GM12878 (cell line): ENCODE data around the gene MAP1LC3A. TPM values are rescaled to one million over a fixed set of nuclear protein-coding genes. Genes with fewer than 3 reads are reported as not detected.

Experiments
- ATAC-seq: fragments of 200-7000 bp; cut with Tn5 transposase; 3 replicates; pipeline ENCODE4 v1.9.1; 2020; ENCODE audit warnings: mild to moderate bottlenecking, moderate library complexity
- BruUV-seq: library from RNA; stranded (reverse); fragments of 400-500 nt; replicated peaks from 2 replicates; lab custom pipeline; 2021; lab: Mats Ljungman, UMichigan
- CTCF ChIA-PET: fragments of 300-600 bp; sonication (Branson Sonifier 250); formaldehyde crosslinking; extraction: SDS; loops from one replicate; lab custom pipeline; 2021; ENCODE audit warnings: inconsistent platforms; lab: Yijun Ruan, JAX
- POLR2A ChIA-PET: fragments of 350-600 bp; formaldehyde crosslinking; extraction: SDS; loops from one replicate; lab custom pipeline; 2021; ENCODE audit warnings: inconsistent platforms; lab: Charles Lee
- RAD21 ChIA-PET: fragments of 300-600 bp; sonication (Branson Sonifier 250); formaldehyde crosslinking; loops from one replicate; lab custom pipeline; 2023; ENCODE audit warnings: antibody characterized with exemption; ENCODE audit not compliant: unreplicated experiment; lab: Charles Lee
- SMC1A ChIA-PET: fragments of 300-600 bp; sonication (Branson Sonifier 250); formaldehyde crosslinking; loops from one replicate; lab custom pipeline; 2023; ENCODE audit not compliant: unreplicated experiment, uncharacterized antibody; lab: Charles Lee
- DNase-seq: peaks from one replicate; pipeline ENCODE4 v3.0.0-alpha.2; 2011; ENCODE audit warnings: low read depth, low spot score
- FAIRE-seq: peaks from 3 replicates; lab custom pipeline; 2011; peaks lifted over from hg19 to GRCh38; lab: Jason Lieb, UNC
- H2AFZ ChIP-seq: 2 replicates; pipeline ENCODE4 v1.6.0; 2011; ENCODE audit warnings: low read depth, low read length, control low read depth; ENCODE audit not compliant: control insufficient read depth
- H3K27ac ChIP-seq: 2 replicates; pipeline ENCODE4 v1.5.1; 2011; ENCODE audit warnings: control low read depth; ENCODE audit not compliant: control insufficient read depth, insufficient read depth
- H3K27me3 ChIP-seq, 2 experiments: replicated peaks in 1 of 2; 2 replicates each; pipeline versions ENCODE4 v1.6.0 to v1.6.1; 2011; ENCODE audit warnings: low read length in 1 of 2; ENCODE audit not compliant: control insufficient read depth in 2 of 2, insufficient read depth in 2 of 2
- H3K36me3 ChIP-seq, 2 experiments: 2 replicates each; pipeline ENCODE4 v1.5.1; 2011; ENCODE audit warnings: low read length in 1 of 2; ENCODE audit not compliant: control insufficient read depth in 2 of 2, insufficient read depth in 2 of 2
- H3K4me1 ChIP-seq: 2 replicates; pipeline ENCODE4 v1.6.1; 2011; ENCODE audit warnings: mild to moderate bottlenecking, low read length, moderate library complexity, mixed read lengths; ENCODE audit not compliant: control insufficient read depth, insufficient read depth
- H3K4me2 ChIP-seq: 2 replicates; pipeline ENCODE4 v1.6.0; 2011; ENCODE audit warnings: control low read depth; ENCODE audit not compliant: control insufficient read depth, insufficient read depth
- H3K4me3 ChIP-seq: fragments of 200-600 bp; sonication (generic); 2 replicates; pipeline ENCODE4 v1.5.1; 2016
- H3K79me2 ChIP-seq: 2 replicates; pipeline ENCODE4 v1.6.0; 2011; ENCODE audit warnings: low read length; ENCODE audit not compliant: control insufficient read depth, insufficient read depth
- H3K9ac ChIP-seq: 2 replicates; pipeline ENCODE4 v1.8.0; 2011; ENCODE audit warnings: low read length, control low read depth, mixed read lengths; ENCODE audit not compliant: control insufficient read depth, insufficient read depth
- H3K9me3 ChIP-seq: replicated peaks from 3 replicates; pipeline ENCODE4 v1.5.1; 2011; ENCODE audit warnings: mild to moderate bottlenecking, low read length; ENCODE audit not compliant: control insufficient read depth, insufficient read depth
- H4K20me1 ChIP-seq: 2 replicates; pipeline ENCODE4 v1.6.0; 2011; ENCODE audit not compliant: control insufficient read depth, insufficient read depth
- FOXM1 ChIP-seq: IDR thresholded peaks from 2 replicates; pipeline ENCODE4 v1.6.1; 2012; ENCODE audit warnings: low read depth, mild to moderate bottlenecking, inconsistent platforms, low read length, moderate library complexity
- GATAD2B ChIP-seq: fragments of 450-650 bp; conservative IDR thresholded peaks from 2 replicates; pipeline ENCODE4 v1.6.1; 2017; ENCODE audit warnings: low read depth, mild to moderate bottlenecking, moderate library complexity
- JUND ChIP-seq: IDR thresholded peaks from 2 replicates; pipeline ENCODE4 v1.6.1; 2012; ENCODE audit warnings: low read depth, mild to moderate bottlenecking, low read length, improper control_type of control experiment, moderate library complexity
- KAT2A ChIP-seq: conservative IDR thresholded peaks from 2 replicates; pipeline ENCODE4 v1.6.1; 2011; ENCODE audit warnings: low read depth, low read length; ENCODE audit not compliant: control insufficient read depth
- NR2C1 ChIP-seq: fragments of 450-650 bp; IDR thresholded peaks from 2 replicates; pipeline ENCODE4 v1.6.1; 2017; ENCODE audit warnings: antibody characterized with exemption, mild to moderate bottlenecking, moderate library complexity
- NR2F1 ChIP-seq: fragments of 450-650 bp; conservative IDR thresholded peaks from 2 replicates; pipeline ENCODE4 v1.6.1; 2017; ENCODE audit warnings: mild to moderate bottlenecking
- RAD51 ChIP-seq: fragments of 450-650 bp; IDR thresholded peaks from 2 replicates; pipeline ENCODE4 v1.6.1; 2016; ENCODE audit warnings: moderate library complexity, mild to moderate bottlenecking, inconsistent platforms
- RUNX3 ChIP-seq: IDR thresholded peaks from 2 replicates; pipeline ENCODE4 v1.6.1; 2012; ENCODE audit warnings: low read length, inconsistent platforms
- SREBF1 ChIP-seq: IDR thresholded peaks from 2 replicates; pipeline ENCODE4 v1.6.1; 2012; ENCODE audit warnings: mild to moderate bottlenecking, low read length
- TCF12 ChIP-seq: IDR thresholded peaks from 2 replicates; pipeline ENCODE4 v1.6.1; 2011; ENCODE audit warnings: low read depth, mild to moderate bottlenecking, low read length
- TCF3 ChIP-seq: IDR thresholded peaks from 2 replicates; pipeline ENCODE4 v1.6.1; 2012; ENCODE audit warnings: low read depth, mild to moderate bottlenecking, low read length, borderline replicate concordance; ENCODE audit not compliant: insufficient read depth
- WRNIP1 ChIP-seq: IDR thresholded peaks from 2 replicates; pipeline ENCODE4 v1.6.1; 2011; ENCODE audit warnings: low read depth, low read length, improper control_type of control experiment, borderline replicate concordance
- YBX1 ChIP-seq: fragments of 450-650 bp; IDR thresholded peaks from 2 replicates; pipeline ENCODE4 v1.6.1; 2016; ENCODE audit warnings: antibody characterized with exemption
- ZNF217 ChIP-seq: fragments of 450-650 bp; IDR thresholded peaks from 2 replicates; pipeline ENCODE4 v1.6.1; 2017; ENCODE audit warnings: antibody characterized with exemption, mild to moderate bottlenecking
- WGBS: methylation state at CpG from one replicate; pipeline ENCODE4 v1.1.6; 2016; ENCODE audit warnings: low lambda C conversion rate; ENCODE audit not compliant: insufficient replicate concordance, insufficient coverage; ENCODE audit errors: missing lambda C conversion rate; 5-methylcytosine and 5-hydroxymethylcytosine counted together
- in situ Hi-C: fragments of 300-500 bp; cut with MboI; formaldehyde crosslinking; loops from 9 replicates; pipeline ENCODE4 v1.14.3; 2018; ENCODE audit warnings: mixed read lengths
- intact Hi-C: fragments of 100-400 bp; cut with micrococcal nuclease; formaldehyde crosslinking; loops from one replicate; pipeline ENCODE4 v1.14.2; 2022; ENCODE audit not compliant: unreplicated experiment
- polyA plus RNA-seq, 11 experiments: library from polyadenylated mRNA; depleted of rRNA in 4 of 11; unstranded in 6 of 11; stranded (reverse) in 5 of 11; fragments of >200 nt; fragmentation: Nextera tagmentation in 4 of 11; fragmentation: Illumina TruSeq in 1 of 11; extraction: Ambion mirVana in 4 of 11; extraction: Trizol in 1 of 11; gene quantifications; 1 replicate in 1 of 11; 2 replicates in 10 of 11; pipeline versions ENCODE4 v1.2.1 to v1.2.3, GENCODE V29; 2011 to 2016; ENCODE audit warnings: inconsistent platforms in 2 of 11, missing spikeins in 2 of 11, low read depth in 1 of 11
- total RNA-seq, 4 experiments: library from RNA; depleted of rRNA in 3 of 4; stranded (reverse); fragments of >200 nt in 3 of 4; fragmentation: Illumina TruSeq in 1 of 4; extraction: Trizol in 1 of 4; gene quantifications; 2 replicates each; pipeline versions ENCODE4 v1.2.1 to v1.2.3, GENCODE V29; 2013 to 2021
- TF ChIP-seq, protein P1 (sequence below): fragments of 450-650 bp; IDR thresholded peaks from 2 replicates; pipeline ENCODE4 v1.6.1; 2017; ENCODE audit warnings: low read depth, mild to moderate bottlenecking, moderate library complexity
- TF ChIP-seq, protein P2 (sequence below): fragments of 150-350 bp; IDR thresholded peaks from 2 replicates; pipeline ENCODE4 v1.6.1; 2016; ENCODE audit warnings: low read depth, low read length

The MAP1LC3A gene
- total and polyA plus RNA-seq, 10 of the 15 experiments (the other 5 are each of a cell fraction or from before 2014, with no cell fraction given): 0.27 to 1.2 (median 0.39) TPM; not detected in 4

DNA sequence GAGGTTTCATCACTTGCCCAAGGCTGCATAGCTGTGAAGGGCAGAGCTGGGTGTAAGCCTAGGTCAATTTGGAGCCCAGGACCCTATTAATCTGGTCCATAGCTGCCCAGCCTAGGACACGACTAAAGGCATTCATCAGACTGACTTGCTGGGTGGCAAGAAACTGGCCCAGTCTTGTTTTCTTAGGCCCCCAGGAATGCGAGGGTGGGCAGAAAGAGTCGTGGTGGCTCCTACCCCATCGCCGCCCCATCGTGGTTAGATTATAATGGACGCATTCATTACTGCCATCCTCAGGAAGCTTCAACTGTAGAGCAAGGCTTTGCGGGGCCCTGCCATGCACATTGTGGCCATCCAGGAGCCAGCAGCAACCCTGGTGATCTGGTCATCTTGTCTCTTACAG lies 26.2 kb upstream of the MAP1LC3A start:
- H3K4me2 ChIP-seq: no peak overlapping the region
- SMC1A ChIA-PET: interaction anchor here (0.6 to 2.3 kb wide), 2 partner anchors 8 to 380 kb away, joined by 5 to 6 read pairs; no protein-coding TSS in a partner anchor
- H3K27me3 ChIP-seq: no peaks in the 10 kb centered on the region
- no peaks in the 10 kb centered on the region for H3K4me1 ChIP-seq
- H4K20me1 ChIP-seq: no peaks in the 10 kb centered on the region
- FAIRE-seq (no peak), ATAC-seq (no peak), DNase-seq (no peak)
- no peak overlapping the region for H2AFZ ChIP-seq
- POLR2A ChIA-PET: no interaction called here
- CTCF ChIA-PET: interaction anchor here (1.1 to 3.3 kb wide), 3 partner anchors 15 to 237 kb away, joined by 3 to 15 read pairs (median 13); no protein-coding TSS in a partner anchor
- RAD21 ChIA-PET: interaction anchor here (0.6 kb wide), 1 partner anchor 1079 kb away, joined by 4 read pairs; no protein-coding TSS in a partner anchor
- H3K36me3 ChIP-seq: peaks cover 18 to 39% of the 10 kb centered on the region in 2 experiments
- 94% methylated on average over 8 of the region's 8 CpGs for WGBS
- H3K4me3 ChIP-seq: no peak overlapping the region
- TF ChIP-seq ZNF217: no peak
- TF ChIP-seq YBX1: no peak
- TF ChIP-seq NR2C1: no peak
- TF ChIP-seq, protein P1, sequence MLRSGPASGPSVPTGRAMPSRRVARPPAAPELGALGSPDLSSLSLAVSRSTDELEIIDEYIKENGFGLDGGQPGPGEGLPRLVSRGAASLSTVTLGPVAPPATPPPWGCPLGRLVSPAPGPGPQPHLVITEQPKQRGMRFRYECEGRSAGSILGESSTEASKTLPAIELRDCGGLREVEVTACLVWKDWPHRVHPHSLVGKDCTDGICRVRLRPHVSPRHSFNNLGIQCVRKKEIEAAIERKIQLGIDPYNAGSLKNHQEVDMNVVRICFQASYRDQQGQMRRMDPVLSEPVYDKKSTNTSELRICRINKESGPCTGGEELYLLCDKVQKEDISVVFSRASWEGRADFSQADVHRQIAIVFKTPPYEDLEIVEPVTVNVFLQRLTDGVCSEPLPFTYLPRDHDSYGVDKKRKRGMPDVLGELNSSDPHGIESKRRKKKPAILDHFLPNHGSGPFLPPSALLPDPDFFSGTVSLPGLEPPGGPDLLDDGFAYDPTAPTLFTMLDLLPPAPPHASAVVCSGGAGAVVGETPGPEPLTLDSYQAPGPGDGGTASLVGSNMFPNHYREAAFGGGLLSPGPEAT: no peak
- TF ChIP-seq, protein P2, sequence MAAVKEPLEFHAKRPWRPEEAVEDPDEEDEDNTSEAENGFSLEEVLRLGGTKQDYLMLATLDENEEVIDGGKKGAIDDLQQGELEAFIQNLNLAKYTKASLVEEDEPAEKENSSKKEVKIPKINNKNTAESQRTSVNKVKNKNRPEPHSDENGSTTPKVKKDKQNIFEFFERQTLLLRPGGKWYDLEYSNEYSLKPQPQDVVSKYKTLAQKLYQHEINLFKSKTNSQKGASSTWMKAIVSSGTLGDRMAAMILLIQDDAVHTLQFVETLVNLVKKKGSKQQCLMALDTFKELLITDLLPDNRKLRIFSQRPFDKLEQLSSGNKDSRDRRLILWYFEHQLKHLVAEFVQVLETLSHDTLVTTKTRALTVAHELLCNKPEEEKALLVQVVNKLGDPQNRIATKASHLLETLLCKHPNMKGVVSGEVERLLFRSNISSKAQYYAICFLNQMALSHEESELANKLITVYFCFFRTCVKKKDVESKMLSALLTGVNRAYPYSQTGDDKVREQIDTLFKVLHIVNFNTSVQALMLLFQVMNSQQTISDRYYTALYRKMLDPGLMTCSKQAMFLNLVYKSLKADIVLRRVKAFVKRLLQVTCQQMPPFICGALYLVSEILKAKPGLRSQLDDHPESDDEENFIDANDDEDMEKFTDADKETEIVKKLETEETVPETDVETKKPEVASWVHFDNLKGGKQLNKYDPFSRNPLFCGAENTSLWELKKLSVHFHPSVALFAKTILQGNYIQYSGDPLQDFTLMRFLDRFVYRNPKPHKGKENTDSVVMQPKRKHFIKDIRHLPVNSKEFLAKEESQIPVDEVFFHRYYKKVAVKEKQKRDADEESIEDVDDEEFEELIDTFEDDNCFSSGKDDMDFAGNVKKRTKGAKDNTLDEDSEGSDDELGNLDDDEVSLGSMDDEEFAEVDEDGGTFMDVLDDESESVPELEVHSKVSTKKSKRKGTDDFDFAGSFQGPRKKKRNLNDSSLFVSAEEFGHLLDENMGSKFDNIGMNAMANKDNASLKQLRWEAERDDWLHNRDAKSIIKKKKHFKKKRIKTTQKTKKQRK: no peak
- no peak for TF ChIP-seq SREBF1
- TF ChIP-seq WRNIP1: no peak
- TF ChIP-seq TCF3: no peak
- no peak for TF ChIP-seq FOXM1
- TF ChIP-seq GATAD2B: no peak
- TF ChIP-seq JUND: no peak
- no peak for TF ChIP-seq RAD51
- TF ChIP-seq NR2F1: no peak
- TF ChIP-seq KAT2A: no peak
- no peak for TF ChIP-seq TCF12
- TF ChIP-seq RUNX3: no peak
- TF ChIP-seq, all 136 proteins: peak for 0
- Histone ChIP-seq H3K27ac (no peak overlapping the region), H3K9me3 (no peaks in the 10 kb centered on the region), H3K79me2 (no peaks in the 10 kb centered on the region), H3K9ac (no peak overlapping the region)
- intact Hi-C loops (no loop called here), in situ Hi-C loops (no loop called here)
- BruUV-seq: no TSS peak
